T-helper 22 cell (primary cell): ENCODE data around the gene RAB3B.

ENCODE experiments used
- DNase-seq: peaks from one replicate; pipeline ENCODE4 v3.0.0-alpha.2; 2020; ENCODE audit warnings: low read depth

Gene RAB3B

DNA sequence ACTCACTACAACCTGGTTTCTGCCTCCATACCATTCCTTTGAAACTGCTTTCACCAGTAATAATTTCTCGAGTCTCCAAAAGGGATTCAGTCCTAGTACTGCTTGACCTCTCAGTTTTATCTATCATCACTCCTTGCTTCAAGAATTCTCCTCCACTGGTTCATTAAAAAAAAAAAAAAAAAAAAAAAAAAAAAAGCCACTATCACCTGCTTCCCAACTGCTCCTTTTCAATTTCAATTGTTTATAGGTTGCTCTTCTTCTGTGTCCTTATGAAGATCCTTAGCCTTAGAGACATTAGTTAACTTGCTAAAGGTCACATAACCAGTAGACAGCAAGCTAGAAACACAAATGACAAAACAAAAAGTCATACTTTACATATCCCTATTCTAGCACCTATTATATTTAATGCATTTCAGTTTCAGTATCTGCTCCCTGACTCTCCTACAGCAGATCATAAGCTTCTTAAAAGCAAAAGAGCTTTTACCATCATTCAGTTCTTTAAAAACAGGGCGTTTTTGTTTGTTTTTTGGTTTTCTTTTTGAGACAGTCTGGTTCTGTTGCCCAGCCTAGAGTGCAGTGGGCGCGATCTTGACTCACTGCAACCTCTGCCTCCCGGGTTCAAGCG lies 119.0 kb downstream of the RAB3B start:
- DNase-seq, result no peak

- no peak for DNase-seq
Measured at GRCh38 chr1:51870603-51871350, 119.7 kb downstream of the RAB3B start.

DNA sequence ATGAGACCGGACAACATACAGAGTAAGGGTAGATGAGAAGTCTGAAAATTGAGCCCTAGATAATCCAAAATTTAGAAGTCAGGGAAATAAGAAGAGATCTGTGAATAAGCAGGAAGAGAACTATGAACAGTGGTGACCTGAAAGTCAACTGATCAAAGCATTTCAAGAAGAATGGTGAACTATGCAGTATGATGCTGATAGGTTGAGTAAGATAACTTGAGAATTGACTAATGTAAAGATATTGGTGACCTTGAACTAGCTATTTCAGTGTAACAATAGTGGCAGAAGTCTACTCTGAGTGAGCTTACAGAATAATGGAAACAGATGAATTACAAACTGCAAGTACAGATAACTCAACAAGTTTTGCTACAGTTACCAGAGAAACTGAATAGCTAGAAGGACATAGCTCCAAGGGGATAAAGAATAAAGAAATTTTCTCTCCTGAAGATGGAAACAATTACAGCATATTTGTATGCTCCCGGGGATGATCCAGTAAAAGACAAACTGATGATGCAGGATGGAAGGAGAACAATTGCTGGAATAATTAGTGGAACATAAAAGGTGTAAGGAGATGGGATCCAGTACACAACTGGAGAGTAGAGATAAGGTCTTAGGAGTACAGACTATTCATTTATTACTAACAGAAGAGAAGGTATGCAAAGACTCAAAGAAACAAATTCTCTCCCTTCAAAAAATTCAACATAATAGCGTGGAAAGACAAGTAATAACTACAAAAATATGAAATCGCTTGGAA lies 122.8 kb downstream of the RAB3B start:
- no peak for DNase-seq

DNA sequence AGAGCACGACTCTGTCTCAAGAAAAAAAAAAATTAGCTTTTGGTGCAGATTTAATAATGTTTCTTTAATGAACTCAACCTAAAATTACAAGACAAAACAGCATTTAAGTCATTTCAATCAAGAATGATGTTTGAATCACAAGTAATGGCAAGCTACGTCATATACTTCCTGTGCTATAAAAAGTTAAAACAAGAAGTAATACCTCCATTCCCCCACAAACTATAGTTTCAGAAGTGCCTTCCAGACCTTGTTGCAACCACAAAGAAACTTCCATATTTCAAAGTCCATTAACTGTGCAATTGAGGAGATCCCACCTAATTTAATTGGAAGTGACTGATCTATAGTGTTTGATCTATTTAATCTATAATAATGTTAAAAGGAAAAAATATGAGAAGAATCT lies 127.1 kb downstream of the RAB3B start:
- DNase-seq, result no peak

GRCh38 chr1:51861669-51862068 lies 128.8 kb downstream of the RAB3B start:
- DNase-seq, result no peak

DNA sequence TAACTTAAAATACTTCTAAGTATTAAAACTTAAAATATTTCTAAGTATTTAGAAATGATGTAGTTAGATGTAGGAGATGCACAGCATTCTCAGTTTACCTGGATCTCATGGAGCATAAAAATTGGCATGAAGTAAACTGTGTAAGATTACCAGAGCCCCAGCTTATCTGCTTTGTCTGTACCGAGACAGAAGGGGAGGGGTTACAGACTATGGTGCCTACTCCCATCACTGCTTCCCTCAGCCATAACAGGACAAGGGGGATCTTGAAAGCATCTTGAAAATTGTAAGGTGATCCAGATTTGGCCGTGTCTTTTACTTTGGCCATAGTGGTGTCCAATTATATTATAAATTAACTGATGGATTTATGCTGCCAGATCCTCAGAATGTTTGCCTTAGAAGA lies 130.8 kb downstream of the RAB3B start:
- DNase-seq, result no peak

DNA sequence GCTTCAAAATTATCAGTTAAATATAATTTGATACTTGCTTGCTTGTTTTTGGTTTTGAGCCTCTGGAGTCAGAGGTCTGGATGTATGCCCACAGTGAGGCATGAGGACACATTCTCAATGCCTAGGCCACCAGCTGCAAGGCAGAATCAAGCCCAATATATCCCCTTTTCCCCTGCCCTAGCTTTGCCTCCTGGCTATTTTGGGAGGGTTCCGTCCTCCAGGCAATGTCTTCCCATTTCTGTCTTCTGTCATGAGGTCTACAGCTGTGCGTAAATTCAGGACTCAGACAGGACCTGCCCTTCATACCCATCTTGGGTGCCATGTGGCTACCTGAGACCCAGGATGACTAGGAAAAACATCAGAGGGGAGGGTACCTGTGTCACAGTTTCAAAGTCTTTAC lies 131.2 kb downstream of the RAB3B start:
- no peak for DNase-seq

- no peak for DNase-seq
Measured at GRCh38 chr1:51858892-51859291, 131.6 kb downstream of the RAB3B start.
